MV-4-11 (cell line): ENCODE results near the gene WDR77.

Experiments used
- DNase-seq: peaks from one replicate; lab custom pipeline; 2025; lab: John Stamatoyannopoulos, UW

WDR77 gene

GRCh38 chr1:111439461-111440351, 9.3 kb downstream of the WDR77 start:
- no peak for DNase-seq

- no peak for DNase-seq
These were observed 12.3 kb downstream of the WDR77 start for GRCh38 chr1:111436726-111437125.

- no peak for DNase-seq
These were observed 24.8 kb downstream of the WDR77 start for GRCh38 chr1:111424281-111424680.

- peak; percentile 67 for DNase-seq
These were observed 26.3 kb downstream of the WDR77 start for GRCh38 chr1:111422546-111423391.

- no peak for DNase-seq
These were observed 28.7 kb downstream of the WDR77 start for GRCh38 chr1:111420377-111420776.

GRCh38 chr1:111419037-111419436, 30.0 kb downstream of the WDR77 start:
- DNase-seq: no peak

GRCh38 chr1:111417755-111418154, 31.3 kb downstream of the WDR77 start:
- no peak for DNase-seq

- DNase-seq: no peak
These were observed 33.6 kb downstream of the WDR77 start for GRCh38 chr1:111415461-111415860.

- DNase-seq: no peak
These were observed 34.3 kb downstream of the WDR77 start for GRCh38 chr1:111414756-111415155.

GRCh38 chr1:111412839-111413238, 36.2 kb downstream of the WDR77 start:
- DNase-seq: no peak

GRCh38 chr1:111407301-111407700, 41.8 kb downstream of the WDR77 start:
- no peak for DNase-seq

- no peak for DNase-seq
These were observed 42.7 kb downstream of the WDR77 start for GRCh38 chr1:111406321-111406768.

GRCh38 chr1:111404588-111404987, 44.5 kb downstream of the WDR77 start:
- no peak for DNase-seq

- no peak for DNase-seq
These were observed 47.0 kb downstream of the WDR77 start for GRCh38 chr1:111402083-111402482.

GRCh38 chr1:111399792-111400610, 49.1 kb downstream of the WDR77 start:
- DNase-seq: peak; percentile 30

- peak; percentile 79 for DNase-seq
These were observed 56.6 kb downstream of the WDR77 start for GRCh38 chr1:111392460-111392945.

GRCh38 chr1:111392042-111392441, 57.0 kb downstream of the WDR77 start:
- DNase-seq: peak; percentile 56
